DND-41 (cell line): Measurements from ENCODE around the gene GALNT12.

Experiments used
- ATAC-seq: fragments of 200-7000 bp; cut with Tn5 transposase; 3 replicates; pipeline ENCODE4 v1.9.1; 2021; ENCODE audit warnings: low read depth; ENCODE audit not compliant: insufficient read depth
- DNase-seq: peaks from one replicate; pipeline ENCODE4 v3.0.0-alpha.2; 2020
- H2AFZ ChIP-seq: 2 replicates; pipeline ENCODE4 v1.6.0; 2012; ENCODE audit warnings: low read depth, low read length
- H3K27ac ChIP-seq: 2 replicates; pipeline ENCODE4 v1.5.1; 2012; ENCODE audit warnings: low read length, inconsistent platforms
- H3K27me3 ChIP-seq: fragments of 200-600 bp; sonication (generic); 2 replicates; pipeline ENCODE4 v1.6.0; 2012; ENCODE audit warnings: low read length, mild to moderate bottlenecking, inconsistent platforms; ENCODE audit not compliant: insufficient read depth, poor library complexity
- H3K36me3 ChIP-seq: 2 replicates; pipeline ENCODE4 v1.5.1; 2012; ENCODE audit warnings: low read length, inconsistent platforms; ENCODE audit not compliant: insufficient read depth
- H3K4me1 ChIP-seq: 2 replicates; pipeline ENCODE4 v1.5.1; 2012; ENCODE audit warnings: mild to moderate bottlenecking, low read length; ENCODE audit not compliant: insufficient read depth
- H3K4me2 ChIP-seq: 2 replicates; pipeline ENCODE4 v1.6.0; 2012; ENCODE audit warnings: mild to moderate bottlenecking, moderate library complexity, low read length, inconsistent platforms; ENCODE audit not compliant: insufficient read depth
- H3K4me3 ChIP-seq, 2 experiments: fragments of 200-600 bp in 1 of 2; shearing (Covaris generic) in 1 of 2; 2 replicates each; pipeline ENCODE4 v1.5.1; 2012 to 2016; ENCODE audit warnings: inconsistent platforms in 2 of 2, low read length in 2 of 2, mild to moderate bottlenecking in 2 of 2, low read depth in 1 of 2, moderate library complexity in 1 of 2
- H3K79me2 ChIP-seq: 2 replicates; pipeline ENCODE4 v1.6.0; 2012; ENCODE audit warnings: low read length, inconsistent platforms; ENCODE audit not compliant: insufficient read depth
- H3K9ac ChIP-seq: 2 replicates; pipeline ENCODE4 v1.6.0; 2012; ENCODE audit warnings: low read depth, mild to moderate bottlenecking, inconsistent platforms, low read length, moderate library complexity
- H3K9me3 ChIP-seq: 2 replicates; pipeline ENCODE4 v1.5.1; 2012; ENCODE audit warnings: low read length, moderate library complexity, mild to moderate bottlenecking, inconsistent platforms; ENCODE audit not compliant: insufficient read depth, severe bottlenecking
- H4K20me1 ChIP-seq: 2 replicates; pipeline ENCODE4 v1.6.0; 2012; ENCODE audit warnings: low read length; ENCODE audit not compliant: insufficient read depth
- CTCF ChIP-seq: IDR thresholded peaks from 2 replicates; pipeline ENCODE4 v1.5.1; 2012; ENCODE audit warnings: borderline replicate concordance, low read length, moderate library complexity, mild to moderate bottlenecking; ENCODE audit not compliant: poor library complexity, severe bottlenecking; ENCODE audit errors: extremely low read depth
- EZH2 ChIP-seq: IDR thresholded peaks from 3 replicates; pipeline ENCODE4 v1.6.1; 2012; ENCODE audit warnings: borderline replicate concordance, low read depth, mild to moderate bottlenecking, moderate library complexity, low read length, inconsistent platforms; ENCODE audit not compliant: severe bottlenecking

Gene GALNT12

GRCh38 chr9:98874721-98875255 lies 67.3 kb downstream of the GALNT12 start:
- H3K36me3 ChIP-seq = no peaks in the 10 kb centered on the region
- H3K27me3 ChIP-seq = no peaks in the 10 kb centered on the region
- H3K9ac ChIP-seq = no peak overlapping the region
- H4K20me1 ChIP-seq = no peaks in the 10 kb centered on the region
- H3K4me2 ChIP-seq = no peak overlapping the region
- H3K9me3 ChIP-seq = no peaks in the 10 kb centered on the region
- DNase-seq (no peak), ATAC-seq (no peak)
- H2AFZ ChIP-seq = no peak overlapping the region
- no peaks in the 10 kb centered on the region for H3K79me2 ChIP-seq
- H3K4me1 ChIP-seq = no peaks in the 10 kb centered on the region
- TF ChIP-seq EZH2 (no peak), CTCF (no peak)
- no peak overlapping the region for H3K4me3 ChIP-seq
- H3K27ac ChIP-seq = no peak overlapping the region

- H3K27ac ChIP-seq = no peak overlapping the region
- H2AFZ ChIP-seq = no peak overlapping the region
- H3K79me2 ChIP-seq = no peaks in the 10 kb centered on the region
- H3K9ac ChIP-seq = no peak overlapping the region
- no peak overlapping the region for H3K4me3 ChIP-seq
- no peak overlapping the region for H3K4me2 ChIP-seq
- TF ChIP-seq EZH2 (no peak), CTCF (no peak)
- peaks cover 5% of the 10 kb centered on the region for H3K27me3 ChIP-seq
- ATAC-seq (no peak), DNase-seq (no peak)
- no peaks in the 10 kb centered on the region for H3K4me1 ChIP-seq
- no peaks in the 10 kb centered on the region for H3K36me3 ChIP-seq
- no peaks in the 10 kb centered on the region for H3K9me3 ChIP-seq
- no peaks in the 10 kb centered on the region for H4K20me1 ChIP-seq
Measured at GRCh38 chr9:98875536-98875935, 68.1 kb downstream of the GALNT12 start.

GRCh38 chr9:98877311-98877710 lies 69.8 kb downstream of the GALNT12 start:
- H3K4me1 ChIP-seq = no peaks in the 10 kb centered on the region
- H3K9ac ChIP-seq = no peak overlapping the region
- ATAC-seq = no peak
- no peak for TF ChIP-seq EZH2
- TF ChIP-seq CTCF = no peak
- no peaks in the 10 kb centered on the region for H3K36me3 ChIP-seq
- H3K4me2 ChIP-seq = no peak overlapping the region
- H3K9me3 ChIP-seq = no peaks in the 10 kb centered on the region
- H3K27ac ChIP-seq = no peak overlapping the region
- DNase-seq = no peak
- H2AFZ ChIP-seq = no peak overlapping the region
- H3K27me3 ChIP-seq = peaks cover 5% of the 10 kb centered on the region
- H3K79me2 ChIP-seq = no peaks in the 10 kb centered on the region
- H4K20me1 ChIP-seq = no peaks in the 10 kb centered on the region
- H3K4me3 ChIP-seq = no peak overlapping the region
